Erythroblast (primary cell): ENCODE results near the gene CEACAM18.

Source experiments
- GATA1 ChIP-seq: IDR thresholded peaks from 2 replicates; pipeline ENCODE4 v1.6.1; 2011; ENCODE audit warnings: low read depth, mild to moderate bottlenecking, control low read depth, low read length, moderate library complexity
- POLR2A ChIP-seq: IDR thresholded peaks from 2 replicates; pipeline ENCODE4 v1.6.1; 2011; ENCODE audit warnings: mild to moderate bottlenecking, low read length

DNA sequence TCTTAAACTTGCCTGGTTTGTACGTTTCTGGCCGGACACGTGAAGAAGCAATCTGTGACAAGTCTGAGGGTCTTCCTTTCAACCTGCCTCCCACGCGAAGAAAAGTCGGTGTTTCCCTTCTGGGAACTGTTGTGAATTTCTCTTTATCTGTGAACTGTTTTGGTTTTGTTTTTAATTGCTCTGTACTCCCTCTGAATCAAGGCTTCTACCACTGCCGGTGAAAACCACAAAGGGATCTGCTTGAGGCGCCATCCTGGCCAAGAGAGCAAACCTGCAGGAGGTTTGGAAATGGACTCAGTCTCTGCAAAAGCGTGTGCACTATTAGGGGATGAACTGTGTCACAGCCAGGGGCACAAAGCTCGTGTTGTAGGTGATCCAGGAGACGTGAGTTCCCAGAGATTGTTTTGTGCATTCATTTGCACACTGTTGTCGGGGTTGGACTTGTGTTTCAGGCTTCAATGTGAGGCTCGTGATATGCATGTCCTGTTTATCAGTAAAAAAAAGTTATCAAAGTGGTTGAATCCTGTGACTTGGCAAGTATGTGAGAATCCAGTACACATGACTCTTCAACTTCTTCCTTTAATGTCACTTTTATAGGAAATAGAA, 29.8 kb upstream of the CEACAM18 start:
- TF ChIP-seq POLR2A (no peak), GATA1 (no peak)
